Measurements from ENCODE around the gene OSBPL8. TPM values are rescaled to one million over a fixed set of nuclear protein-coding genes. Genes with fewer than 3 reads are reported as not detected.

The OSBPL8 gene
- total and polyA plus RNA-seq, 10 of the 15 experiments (the other 5 are each of a cell fraction or from before 2014, with no cell fraction given), result 10.4 to 58.0 (median 32.0) TPM

DNA sequence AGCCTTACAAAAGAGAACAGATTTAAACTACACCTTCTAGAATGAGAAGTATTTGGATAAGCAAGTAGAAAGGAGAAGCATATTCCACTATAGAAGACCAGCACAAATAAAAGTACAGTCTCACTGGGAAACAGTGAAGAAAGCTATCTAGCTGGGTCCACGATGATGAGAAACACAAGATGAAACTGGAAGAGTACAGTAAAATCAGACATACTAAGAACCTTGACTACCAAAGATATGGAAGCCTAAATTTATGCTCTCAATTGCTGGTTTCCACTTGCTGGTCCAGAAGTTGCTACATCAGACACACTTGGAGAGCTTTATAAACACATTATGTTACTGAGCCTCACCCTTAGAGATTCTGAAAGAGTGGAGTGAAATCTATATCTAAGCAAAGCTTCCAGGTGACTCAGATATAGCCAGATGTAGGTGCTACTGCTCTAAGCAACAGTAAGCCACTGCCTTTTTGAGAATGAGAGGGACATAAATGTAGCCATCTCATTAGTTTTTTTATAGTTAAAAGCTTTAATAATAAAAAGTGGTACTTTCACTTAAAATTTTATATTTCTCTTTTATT lies 115.1 kb downstream of the OSBPL8 start:
- no peak overlapping the region for H3K4me3 ChIP-seq
- intact Hi-C loops (cut with micrococcal nuclease; ENCODE audit: unreplicated experiment), result no loop called here
- no peaks in the 10 kb centered on the region for H3K36me3 ChIP-seq (ENCODE audit: control insufficient read depth in 2 of 2, insufficient read depth in 2 of 2, low read length in 1 of 2)
- in situ Hi-C loops (cut with MboI), result no loop called here
- H4K20me1 ChIP-seq (ENCODE audit: control insufficient read depth, insufficient read depth), result no peaks in the 10 kb centered on the region
- FAIRE-seq, result peak; percentile 56
- TF ChIP-seq, protein P1, sequence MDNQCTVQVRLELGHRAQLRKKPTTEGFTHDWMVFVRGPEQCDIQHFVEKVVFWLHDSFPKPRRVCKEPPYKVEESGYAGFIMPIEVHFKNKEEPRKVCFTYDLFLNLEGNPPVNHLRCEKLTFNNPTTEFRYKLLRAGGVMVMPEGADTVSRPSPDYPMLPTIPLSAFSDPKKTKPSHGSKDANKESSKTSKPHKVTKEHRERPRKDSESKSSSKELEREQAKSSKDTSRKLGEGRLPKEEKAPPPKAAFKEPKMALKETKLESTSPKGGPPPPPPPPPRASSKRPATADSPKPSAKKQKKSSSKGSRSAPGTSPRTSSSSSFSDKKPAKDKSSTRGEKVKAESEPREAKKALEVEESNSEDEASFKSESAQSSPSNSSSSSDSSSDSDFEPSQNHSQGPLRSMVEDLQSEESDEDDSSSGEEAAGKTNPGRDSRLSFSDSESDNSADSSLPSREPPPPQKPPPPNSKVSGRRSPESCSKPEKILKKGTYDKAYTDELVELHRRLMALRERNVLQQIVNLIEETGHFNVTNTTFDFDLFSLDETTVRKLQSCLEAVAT (IDR thresholded peaks at IDR 0.05), result no peak
- TF ChIP-seq, protein P2, sequence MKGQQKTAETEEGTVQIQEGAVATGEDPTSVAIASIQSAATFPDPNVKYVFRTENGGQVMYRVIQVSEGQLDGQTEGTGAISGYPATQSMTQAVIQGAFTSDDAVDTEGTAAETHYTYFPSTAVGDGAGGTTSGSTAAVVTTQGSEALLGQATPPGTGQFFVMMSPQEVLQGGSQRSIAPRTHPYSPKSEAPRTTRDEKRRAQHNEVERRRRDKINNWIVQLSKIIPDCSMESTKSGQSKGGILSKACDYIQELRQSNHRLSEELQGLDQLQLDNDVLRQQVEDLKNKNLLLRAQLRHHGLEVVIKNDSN (IDR thresholded peaks at IDR 0.05; ENCODE audit: borderline replicate concordance, extremely low read length, insufficient read depth, low read depth, low read length), result no peak
- TF ChIP-seq, protein P3, sequence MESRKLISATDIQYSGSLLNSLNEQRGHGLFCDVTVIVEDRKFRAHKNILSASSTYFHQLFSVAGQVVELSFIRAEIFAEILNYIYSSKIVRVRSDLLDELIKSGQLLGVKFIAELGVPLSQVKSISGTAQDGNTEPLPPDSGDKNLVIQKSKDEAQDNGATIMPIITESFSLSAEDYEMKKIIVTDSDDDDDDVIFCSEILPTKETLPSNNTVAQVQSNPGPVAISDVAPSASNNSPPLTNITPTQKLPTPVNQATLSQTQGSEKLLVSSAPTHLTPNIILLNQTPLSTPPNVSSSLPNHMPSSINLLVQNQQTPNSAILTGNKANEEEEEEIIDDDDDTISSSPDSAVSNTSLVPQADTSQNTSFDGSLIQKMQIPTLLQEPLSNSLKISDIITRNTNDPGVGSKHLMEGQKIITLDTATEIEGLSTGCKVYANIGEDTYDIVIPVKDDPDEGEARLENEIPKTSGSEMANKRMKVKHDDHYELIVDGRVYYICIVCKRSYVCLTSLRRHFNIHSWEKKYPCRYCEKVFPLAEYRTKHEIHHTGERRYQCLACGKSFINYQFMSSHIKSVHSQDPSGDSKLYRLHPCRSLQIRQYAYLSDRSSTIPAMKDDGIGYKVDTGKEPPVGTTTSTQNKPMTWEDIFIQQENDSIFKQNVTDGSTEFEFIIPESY (IDR thresholded peaks at IDR 0.05), result no peak
- TF ChIP-seq EZH2 (IDR thresholded peaks at IDR 0.05; ENCODE audit: borderline replicate concordance, control insufficient read depth, low read depth, low read length) (no peak), SMARCA5 (IDR thresholded peaks at IDR 0.05) (no peak), FOS (IDR thresholded peaks at IDR 0.05; ENCODE audit: borderline replicate concordance, extremely low read depth, insufficient read length) (no peak), HDAC6 (IDR thresholded peaks at IDR 0.05; ENCODE audit: unreplicated experiment) (no peak), JUNB (IDR thresholded peaks at IDR 0.05) (no peak), CREM (IDR thresholded peaks at IDR 0.05; ENCODE audit: low read depth) (no peak), FOXK2 (IDR thresholded peaks at IDR 0.05) (no peak), HDAC2 (IDR thresholded peaks at IDR 0.05) (no peak)
- TF ChIP-seq, protein P4, sequence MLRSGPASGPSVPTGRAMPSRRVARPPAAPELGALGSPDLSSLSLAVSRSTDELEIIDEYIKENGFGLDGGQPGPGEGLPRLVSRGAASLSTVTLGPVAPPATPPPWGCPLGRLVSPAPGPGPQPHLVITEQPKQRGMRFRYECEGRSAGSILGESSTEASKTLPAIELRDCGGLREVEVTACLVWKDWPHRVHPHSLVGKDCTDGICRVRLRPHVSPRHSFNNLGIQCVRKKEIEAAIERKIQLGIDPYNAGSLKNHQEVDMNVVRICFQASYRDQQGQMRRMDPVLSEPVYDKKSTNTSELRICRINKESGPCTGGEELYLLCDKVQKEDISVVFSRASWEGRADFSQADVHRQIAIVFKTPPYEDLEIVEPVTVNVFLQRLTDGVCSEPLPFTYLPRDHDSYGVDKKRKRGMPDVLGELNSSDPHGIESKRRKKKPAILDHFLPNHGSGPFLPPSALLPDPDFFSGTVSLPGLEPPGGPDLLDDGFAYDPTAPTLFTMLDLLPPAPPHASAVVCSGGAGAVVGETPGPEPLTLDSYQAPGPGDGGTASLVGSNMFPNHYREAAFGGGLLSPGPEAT (IDR thresholded peaks at IDR 0.05; ENCODE audit: low read depth), result no peak
- TF ChIP-seq, protein P5, sequence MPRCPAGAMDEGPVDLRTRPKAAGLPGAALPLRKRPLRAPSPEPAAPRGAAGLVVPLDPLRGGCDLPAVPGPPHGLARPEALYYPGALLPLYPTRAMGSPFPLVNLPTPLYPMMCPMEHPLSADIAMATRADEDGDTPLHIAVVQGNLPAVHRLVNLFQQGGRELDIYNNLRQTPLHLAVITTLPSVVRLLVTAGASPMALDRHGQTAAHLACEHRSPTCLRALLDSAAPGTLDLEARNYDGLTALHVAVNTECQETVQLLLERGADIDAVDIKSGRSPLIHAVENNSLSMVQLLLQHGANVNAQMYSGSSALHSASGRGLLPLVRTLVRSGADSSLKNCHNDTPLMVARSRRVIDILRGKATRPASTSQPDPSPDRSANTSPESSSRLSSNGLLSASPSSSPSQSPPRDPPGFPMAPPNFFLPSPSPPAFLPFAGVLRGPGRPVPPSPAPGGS (IDR thresholded peaks at IDR 0.05; ENCODE audit: borderline replicate concordance, insufficient read depth, low read depth, low read length, poor library complexity, severe bottlenecking), result no peak
- TF ChIP-seq, protein P6, sequence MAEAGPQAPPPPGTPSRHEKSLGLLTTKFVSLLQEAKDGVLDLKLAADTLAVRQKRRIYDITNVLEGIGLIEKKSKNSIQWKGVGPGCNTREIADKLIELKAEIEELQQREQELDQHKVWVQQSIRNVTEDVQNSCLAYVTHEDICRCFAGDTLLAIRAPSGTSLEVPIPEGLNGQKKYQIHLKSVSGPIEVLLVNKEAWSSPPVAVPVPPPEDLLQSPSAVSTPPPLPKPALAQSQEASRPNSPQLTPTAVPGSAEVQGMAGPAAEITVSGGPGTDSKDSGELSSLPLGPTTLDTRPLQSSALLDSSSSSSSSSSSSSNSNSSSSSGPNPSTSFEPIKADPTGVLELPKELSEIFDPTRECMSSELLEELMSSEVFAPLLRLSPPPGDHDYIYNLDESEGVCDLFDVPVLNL (IDR thresholded peaks at IDR 0.05; ENCODE audit: low read depth, low read length), result no peak
- no TSS peak for BruUV-seq (replicated peaks)
- no peaks in the 10 kb centered on the region for H3K27me3 ChIP-seq (replicated peaks in 1 of 2; ENCODE audit: control insufficient read depth in 2 of 2, insufficient read depth in 2 of 2, low read length in 1 of 2)
- no peak for DNase-seq (ENCODE audit: low read depth, low spot score)
- H3K4me2 ChIP-seq (ENCODE audit: control insufficient read depth, insufficient read depth), result no peak overlapping the region
- no peaks in the 10 kb centered on the region for H3K79me2 ChIP-seq (ENCODE audit: control insufficient read depth, insufficient read depth, low read length)
- SMC1A ChIA-PET (ENCODE audit: uncharacterized antibody, unreplicated experiment), result interaction anchor here (1.6 kb wide), 1 partner anchor 19 kb away, joined by 4 read pairs; no protein-coding TSS in a partner anchor
- no peaks in the 10 kb centered on the region for H3K4me1 ChIP-seq (ENCODE audit: control insufficient read depth, insufficient read depth, low read length)
- peak; percentile 25; the same call in 2 of the 3 replicates for ATAC-seq
- H3K27ac ChIP-seq (ENCODE audit: control insufficient read depth, insufficient read depth), result no peak overlapping the region
- RAD21 ChIA-PET (ENCODE audit: unreplicated experiment), result interaction anchor here (1.3 to 1.8 kb wide), 2 partner anchors 10 to 12 kb away, joined by 3 to 4 read pairs; no protein-coding TSS in a partner anchor
- no peak overlapping the region for H2AFZ ChIP-seq (ENCODE audit: control insufficient read depth, low read depth, low read length)
- no peaks in the 10 kb centered on the region for H3K9me3 ChIP-seq (replicated peaks; ENCODE audit: control insufficient read depth, insufficient read depth, low read length)
- 0% methylated on average over 1 of the region's 1 CpG for WGBS (ENCODE audit: insufficient coverage, insufficient replicate concordance, low lambda C conversion rate, missing lambda C conversion rate)
- POLR2A ChIA-PET, result no interaction called here
- no peak overlapping the region for H3K9ac ChIP-seq (ENCODE audit: control insufficient read depth, insufficient read depth, low read length)
- CTCF ChIA-PET, result interaction anchor here (1.1 to 5.6 kb wide), 4 partner anchors 11 to 101 kb away, joined by 3 to 38 read pairs (median 4); partner anchors contain the start of gene BBS10

Data from GM12878 (cell line).